Fibroblast of villous mesenchyme (primary cell): ENCODE measurements around the gene RPS6KA2. TPM values are rescaled to one million over a fixed set of nuclear protein-coding genes. Genes with fewer than 3 reads are reported as not detected.

ENCODE experiments used
- DNase-seq: peaks from one replicate; pipeline ENCODE4 v3.0.0-alpha.2; 2010; ENCODE audit warnings: low read depth
- H3K4me3 ChIP-seq: 2 replicates; pipeline ENCODE4 v1.5.1; 2011; ENCODE audit warnings: low read depth, mild to moderate bottlenecking, low read length
- CTCF ChIP-seq: IDR thresholded peaks from 2 replicates; pipeline ENCODE4 v1.5.1; 2012; ENCODE audit warnings: low read depth, mild to moderate bottlenecking, low read length; ENCODE audit not compliant: insufficient read depth
- total RNA-seq: library from RNA; depleted of rRNA; stranded (reverse); fragments of >200 nt; gene quantifications from 2 replicates; pipeline ENCODE4 v1.2.3, GENCODE V29; 2012

RPS6KA2 gene
- total RNA-seq, 1 donor = 15.5 TPM

GRCh38 chr6:166579237-166579850 lies 47.7 kb downstream of the RPS6KA2 start:
- DNase-seq = no peak
- TF ChIP-seq CTCF = no peak
- H3K4me3 ChIP-seq = no peak overlapping the region

GRCh38 chr6:166578536-166579236 lies 48.4 kb downstream of the RPS6KA2 start:
- no peak for DNase-seq

GRCh38 chr6:166575205-166575604 lies 51.8 kb downstream of the RPS6KA2 start:
- H3K4me3 ChIP-seq = no peak overlapping the region
- no peak for TF ChIP-seq CTCF
- no peak for DNase-seq

More at GRCh38 chr6:166578536-166579236, 48.4 kb downstream of the RPS6KA2 start:
- H3K4me3 ChIP-seq = no peak overlapping the region
- no peak for TF ChIP-seq CTCF

GRCh38 chr6:166573511-166574216 lies 53.4 kb downstream of the RPS6KA2 start:
- no peak overlapping the region for H3K4me3 ChIP-seq
- TF ChIP-seq CTCF = no peak
- DNase-seq = no peak

- TF ChIP-seq CTCF = no peak
- peak; percentile 95 for DNase-seq
- no peak overlapping the region for H3K4me3 ChIP-seq
Measured at GRCh38 chr6:166572370-166573261, 54.4 kb downstream of the RPS6KA2 start.

- no peak for DNase-seq
- no peak for TF ChIP-seq CTCF
- no peak overlapping the region for H3K4me3 ChIP-seq
Measured at GRCh38 chr6:166570929-166571713, 55.9 kb downstream of the RPS6KA2 start.
